Inflammatory macrophage (primary cell): Measurements from ENCODE around the gene UNC5A.

Experiments used
- DNase-seq, 2 donors: peaks; one replicate each; pipeline ENCODE4 v3.0.0-alpha.2; 2020 to 2022

UNC5A gene

GRCh38 chr5:176781638-176782570, 28.5 kb upstream of the UNC5A start:
- DNase-seq, result no peak

GRCh38 chr5:176784218-176785165, 25.9 kb upstream of the UNC5A start:
- no peak for DNase-seq

GRCh38 chr5:176785184-176786145, 24.9 kb upstream of the UNC5A start:
- DNase-seq, result no peak

- no peak for DNase-seq
These were observed 22.7 kb upstream of the UNC5A start for GRCh38 chr5:176787676-176788075.

GRCh38 chr5:176788091-176788490, 22.3 kb upstream of the UNC5A start:
- DNase-seq, result no peak

GRCh38 chr5:176788941-176789872, 21.2 kb upstream of the UNC5A start:
- DNase-seq, result no peak

- no peak for DNase-seq
These were observed 20.3 kb upstream of the UNC5A start for GRCh38 chr5:176789873-176790615.

- no peak for DNase-seq
These were observed 19.4 kb upstream of the UNC5A start for GRCh38 chr5:176790941-176791340.

GRCh38 chr5:176792655-176793342, 17.6 kb upstream of the UNC5A start:
- no peak for DNase-seq

GRCh38 chr5:176793343-176793699, 17.0 kb upstream of the UNC5A start:
- DNase-seq, result no peak

GRCh38 chr5:176793736-176794135, 16.6 kb upstream of the UNC5A start:
- DNase-seq, result no peak

GRCh38 chr5:176794509-176794908, 15.8 kb upstream of the UNC5A start:
- DNase-seq, result no peak

- no peak for DNase-seq
These were observed 13.9 kb upstream of the UNC5A start for GRCh38 chr5:176796411-176796810.

- no peak for DNase-seq
These were observed 13.4 kb upstream of the UNC5A start for GRCh38 chr5:176796970-176797369.

GRCh38 chr5:176797456-176798050, 12.8 kb upstream of the UNC5A start:
- DNase-seq, result no peak

- no peak for DNase-seq
These were observed 12.1 kb upstream of the UNC5A start for GRCh38 chr5:176798086-176798876.

GRCh38 chr5:176798949-176799348, 11.4 kb upstream of the UNC5A start:
- DNase-seq, result no peak

GRCh38 chr5:176799488-176799887, 10.9 kb upstream of the UNC5A start:
- no peak for DNase-seq
